ENCODE results near the gene UBA3. TPM values are rescaled to one million over a fixed set of nuclear protein-coding genes. Genes with fewer than 3 reads are reported as not detected.
A peak's percentile ranks its signal among the peaks of the same experiment; 100 is the strongest.

The UBA3 gene
- 43.6 TPM for polyA plus RNA-seq (2013, experiment 1 of 2)
- 45.6 TPM for polyA plus RNA-seq (2013, experiment 2 of 2)

DNA sequence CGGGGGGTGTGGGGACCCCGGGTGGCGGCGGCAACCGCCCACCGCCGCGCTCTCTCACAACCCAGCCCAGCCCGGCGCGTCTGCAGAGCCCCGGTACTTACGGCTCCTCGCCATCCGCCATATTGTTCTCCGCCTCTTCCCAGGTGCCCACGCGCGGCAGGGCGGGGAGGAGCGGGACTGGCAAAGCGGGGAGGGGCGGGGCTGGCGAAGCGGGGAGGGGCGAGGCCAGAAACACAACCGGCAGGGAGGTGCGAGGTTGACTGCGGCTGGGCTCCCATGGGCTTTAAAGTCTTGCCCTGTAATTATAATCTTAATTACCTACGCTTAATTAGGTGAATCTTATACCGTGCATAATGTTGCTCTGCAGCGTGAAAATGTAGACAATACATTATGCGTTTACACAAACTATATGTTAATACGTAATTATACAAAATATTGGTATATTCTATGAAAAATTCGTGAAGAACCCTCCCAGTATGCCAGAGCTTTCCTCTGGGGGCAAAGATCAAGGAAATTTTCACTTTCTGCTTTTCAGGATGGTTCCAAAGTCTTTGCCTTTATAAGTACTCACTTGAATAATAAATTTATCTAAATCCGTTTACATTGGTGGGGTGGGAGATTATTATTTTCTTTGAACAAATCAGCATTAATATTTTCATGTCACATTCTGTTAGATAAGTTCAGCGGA is at the start of gene UBA3:
UBA3 (minus strand) TSS at position 133 of the 688 bp plus-strand sequence; CDS start at position 121, 12 bp downstream.
- Histone ChIP-seq H2BK5ac (ENCODE audit: low read length) (no peak within 1 kb of the TSS), H3K36me3 (replicated peaks in 1 of 2; ENCODE audit: control insufficient read depth in 2 of 2, insufficient read depth in 2 of 2, low read length in 2 of 2) (peaks cover 0 to 29% of the 10 kb centered on the region in 2 donors), H4K91ac (ENCODE audit: low read depth, low read length, poor library complexity) (no peak within 1 kb of the TSS), H3K9me3 (replicated peaks in 1 of 2; ENCODE audit: control insufficient read depth in 2 of 2, insufficient read depth in 1 of 2, low read depth in 1 of 2, low read length in 2 of 2) (no peaks in the 10 kb centered on the region), H3K4me3 (ENCODE audit: low read length in 2 of 2) (peak within 1 kb of the TSS; percentile 87 to 89), H2BK12ac (ENCODE audit: low read length) (no peak within 1 kb of the TSS), H3K79me1 (ENCODE audit: low read depth, low read length) (peaks cover 4% of the 10 kb centered on the region), H3K4ac (ENCODE audit: low read length) (no peak within 1 kb of the TSS), H2BK120ac (ENCODE audit: low read depth, low read length) (peak within 1 kb of the TSS; percentile 73), H2AFZ (ENCODE audit: low read length) (peak within 1 kb of the TSS; percentile 85), H3K27me3 (ENCODE audit: control insufficient read depth in 3 of 3, insufficient read depth in 3 of 3, low read depth in 1 of 3, low read length in 3 of 3) (no peaks in the 10 kb centered on the region), H3K4me2 (ENCODE audit: insufficient read depth, low read length, poor library complexity, severe bottlenecking) (peak within 1 kb of the TSS; percentile 59), H2AK5ac (ENCODE audit: low read depth, low read length) (no peak within 1 kb of the TSS), H3K27ac (replicated peaks; ENCODE audit: low read length) (no peak within 1 kb of the TSS), H4K8ac (ENCODE audit: low read depth, low read length) (no peak within 1 kb of the TSS), H3K18ac (ENCODE audit: low read length) (peak within 1 kb of the TSS; percentile 73), H2BK15ac (ENCODE audit: low read length) (no peak within 1 kb of the TSS), H3K14ac (ENCODE audit: low read length) (no peak within 1 kb of the TSS), H3K4me1 (ENCODE audit: control insufficient read depth in 2 of 2, insufficient read depth in 1 of 2, low read depth in 1 of 2, low read length in 2 of 2) (peaks cover 5 to 21% of the 10 kb centered on the region in 2 donors), H3K9ac (ENCODE audit: low read depth, low read length, poor library complexity) (peak within 1 kb of the TSS; percentile 65), H3K23ac (ENCODE audit: low read depth, low read length, poor library complexity) (peak within 1 kb of the TSS; percentile 96)
- DNase-seq (ENCODE audit: low spot score) = peak; percentile 77
- WGBS, 2 donors (ENCODE audit: extremely low coverage in 2 of 2, insufficient read length in 2 of 2, insufficient replicate concordance in 1 of 2) = no CpG with 5 or more reads among the region's 37 CpGs

DNA sequence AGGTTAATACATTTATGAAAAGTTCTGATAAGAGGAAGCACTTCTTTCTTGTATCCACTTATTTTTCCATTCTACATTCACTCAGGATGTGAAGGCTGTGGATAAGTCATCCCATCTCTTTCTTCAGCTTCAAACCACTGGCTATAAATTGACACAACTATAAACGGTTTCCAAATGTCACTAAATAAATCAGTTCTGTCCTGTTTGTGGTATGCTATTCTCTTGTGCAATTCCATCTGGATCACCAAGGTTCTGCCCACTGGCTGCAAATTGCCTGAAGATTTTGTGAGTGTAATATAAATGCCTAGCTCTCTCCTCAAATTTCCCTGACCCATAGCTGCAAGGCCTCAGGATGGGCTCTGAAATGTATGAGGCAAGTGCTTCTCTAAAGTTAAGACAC is 49.4 kb upstream of the UBA3 start:
- no peak for DNase-seq (ENCODE audit: low spot score)
- H3K9me3 ChIP-seq (replicated peaks in 1 of 2; ENCODE audit: control insufficient read depth in 2 of 2, insufficient read depth in 1 of 2, low read depth in 1 of 2, low read length in 2 of 2) = no peaks in the 10 kb centered on the region
- H3K27ac ChIP-seq (replicated peaks; ENCODE audit: low read length) = no peak overlapping the region
- no peak overlapping the region for H4K8ac ChIP-seq (ENCODE audit: low read depth, low read length)
- H3K18ac ChIP-seq (ENCODE audit: low read length) = no peak overlapping the region
- peaks cover 0 to 1% of the 10 kb centered on the region in 2 donors for H3K4me1 ChIP-seq (ENCODE audit: control insufficient read depth in 2 of 2, insufficient read depth in 1 of 2, low read depth in 1 of 2, low read length in 2 of 2)
- no peak overlapping the region for H3K9ac ChIP-seq (ENCODE audit: low read depth, low read length, poor library complexity)
- no peak overlapping the region for H4K91ac ChIP-seq (ENCODE audit: low read depth, low read length, poor library complexity)
- no peak overlapping the region for H2AFZ ChIP-seq (ENCODE audit: low read length)
- H3K36me3 ChIP-seq (replicated peaks in 1 of 2; ENCODE audit: control insufficient read depth in 2 of 2, insufficient read depth in 2 of 2, low read length in 2 of 2) = no peaks in the 10 kb centered on the region
- H2BK5ac ChIP-seq (ENCODE audit: low read length) = no peak overlapping the region
- no peak overlapping the region for H3K14ac ChIP-seq (ENCODE audit: low read length)
- no peak overlapping the region for H2BK15ac ChIP-seq (ENCODE audit: low read length)
- no peak overlapping the region for H3K4me2 ChIP-seq (ENCODE audit: insufficient read depth, low read length, poor library complexity, severe bottlenecking)
- no peak overlapping the region for H2BK12ac ChIP-seq (ENCODE audit: low read length)
- no peak overlapping the region for H2AK5ac ChIP-seq (ENCODE audit: low read depth, low read length)
- no peaks in the 10 kb centered on the region for H3K27me3 ChIP-seq (ENCODE audit: control insufficient read depth in 3 of 3, insufficient read depth in 3 of 3, low read depth in 1 of 3, low read length in 3 of 3)
- no CpG with 5 or more reads among the region's 1 CpG for WGBS, 2 donors (ENCODE audit: extremely low coverage in 2 of 2, insufficient read length in 2 of 2, insufficient replicate concordance in 1 of 2)
- H3K4me3 ChIP-seq (ENCODE audit: low read length in 2 of 2) = no peak overlapping the region
- no peak overlapping the region for H2BK120ac ChIP-seq (ENCODE audit: low read depth, low read length)
- no peak overlapping the region for H3K4ac ChIP-seq (ENCODE audit: low read length)
- H3K23ac ChIP-seq (ENCODE audit: low read depth, low read length, poor library complexity) = no peak overlapping the region
- H3K79me1 ChIP-seq (ENCODE audit: low read depth, low read length) = no peaks in the 10 kb centered on the region

DNA sequence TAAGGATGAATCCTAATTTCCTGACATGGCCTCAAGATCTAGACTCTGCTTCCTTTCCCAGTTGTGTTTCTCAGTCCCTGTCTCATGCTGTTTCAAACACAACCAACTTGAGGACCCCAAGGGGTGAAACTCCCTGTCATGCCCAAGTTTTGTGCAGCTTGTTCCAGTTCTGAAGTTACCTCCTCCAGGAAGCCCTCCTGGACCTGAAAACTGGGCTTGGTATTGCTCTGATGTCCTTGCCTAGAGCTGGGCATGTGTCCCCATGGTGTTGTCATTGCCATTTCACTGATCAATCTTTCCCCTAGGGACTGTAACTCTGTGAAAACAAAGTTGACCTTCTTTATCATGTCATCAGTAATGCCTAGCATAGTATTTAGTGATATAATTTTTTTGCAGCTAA is 48.3 kb upstream of the UBA3 start:
- Histone ChIP-seq H3K4me2 (ENCODE audit: insufficient read depth, low read length, poor library complexity, severe bottlenecking) (no peak overlapping the region), H3K4me1 (ENCODE audit: control insufficient read depth in 2 of 2, insufficient read depth in 1 of 2, low read depth in 1 of 2, low read length in 2 of 2) (peaks cover 0 to 1% of the 10 kb centered on the region in 2 donors), H3K9me3 (replicated peaks in 1 of 2; ENCODE audit: control insufficient read depth in 2 of 2, insufficient read depth in 1 of 2, low read depth in 1 of 2, low read length in 2 of 2) (no peaks in the 10 kb centered on the region), H3K36me3 (replicated peaks in 1 of 2; ENCODE audit: control insufficient read depth in 2 of 2, insufficient read depth in 2 of 2, low read length in 2 of 2) (no peaks in the 10 kb centered on the region), H2BK15ac (ENCODE audit: low read length) (no peak overlapping the region), H3K23ac (ENCODE audit: low read depth, low read length, poor library complexity) (no peak overlapping the region), H3K14ac (ENCODE audit: low read length) (no peak overlapping the region), H2BK120ac (ENCODE audit: low read depth, low read length) (no peak overlapping the region), H3K27me3 (ENCODE audit: control insufficient read depth in 3 of 3, insufficient read depth in 3 of 3, low read depth in 1 of 3, low read length in 3 of 3) (no peaks in the 10 kb centered on the region), H2AFZ (ENCODE audit: low read length) (no peak overlapping the region), H3K79me1 (ENCODE audit: low read depth, low read length) (no peaks in the 10 kb centered on the region), H4K8ac (ENCODE audit: low read depth, low read length) (no peak overlapping the region), H2BK5ac (ENCODE audit: low read length) (no peak overlapping the region), H3K18ac (ENCODE audit: low read length) (no peak overlapping the region), H2BK12ac (ENCODE audit: low read length) (no peak overlapping the region), H4K91ac (ENCODE audit: low read depth, low read length, poor library complexity) (no peak overlapping the region), H3K4me3 (ENCODE audit: low read length in 2 of 2) (no peak overlapping the region), H3K27ac (replicated peaks; ENCODE audit: low read length) (no peak overlapping the region), H3K4ac (ENCODE audit: low read length) (no peak overlapping the region), H3K9ac (ENCODE audit: low read depth, low read length, poor library complexity) (no peak overlapping the region), H2AK5ac (ENCODE audit: low read depth, low read length) (no peak overlapping the region)
- DNase-seq (ENCODE audit: low spot score) = no peak

DNA sequence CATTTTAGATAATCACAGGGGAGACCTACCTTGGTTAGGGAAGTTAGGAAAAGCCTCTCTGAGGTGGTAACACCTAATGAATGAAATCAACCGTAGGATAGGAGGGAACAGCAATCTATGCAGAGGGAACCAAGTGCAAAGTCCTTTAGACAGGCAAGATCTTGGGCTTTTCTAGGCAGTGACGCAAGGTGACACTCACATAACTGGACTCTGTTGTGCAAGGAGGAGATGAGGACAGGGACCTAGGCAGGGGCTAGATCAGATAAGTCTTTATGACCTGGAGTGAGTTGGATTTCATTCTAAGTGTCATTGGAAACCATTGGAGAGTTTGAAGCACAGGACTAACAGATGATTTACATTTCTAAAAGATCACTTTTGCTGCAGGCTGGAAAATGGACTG is 46.8 kb upstream of the UBA3 start:
- Histone ChIP-seq H2BK12ac (ENCODE audit: low read length) (no peak overlapping the region), H2BK15ac (ENCODE audit: low read length) (no peak overlapping the region), H2BK5ac (ENCODE audit: low read length) (no peak overlapping the region), H3K4ac (ENCODE audit: low read length) (no peak overlapping the region), H2BK120ac (ENCODE audit: low read depth, low read length) (no peak overlapping the region), H3K79me1 (ENCODE audit: low read depth, low read length) (no peaks in the 10 kb centered on the region), H3K27me3 (ENCODE audit: control insufficient read depth in 3 of 3, insufficient read depth in 3 of 3, low read depth in 1 of 3, low read length in 3 of 3) (no peaks in the 10 kb centered on the region), H3K4me1 (ENCODE audit: control insufficient read depth in 2 of 2, insufficient read depth in 1 of 2, low read depth in 1 of 2, low read length in 2 of 2) (peaks cover 0 to 2% of the 10 kb centered on the region in 2 donors), H3K4me3 (ENCODE audit: low read length in 2 of 2) (no peak overlapping the region), H2AFZ (ENCODE audit: low read length) (no peak overlapping the region), H3K18ac (ENCODE audit: low read length) (no peak overlapping the region), H3K27ac (replicated peaks; ENCODE audit: low read length) (no peak overlapping the region), H3K14ac (ENCODE audit: low read length) (no peak overlapping the region), H3K9ac (ENCODE audit: low read depth, low read length, poor library complexity) (no peak overlapping the region), H3K36me3 (replicated peaks in 1 of 2; ENCODE audit: control insufficient read depth in 2 of 2, insufficient read depth in 2 of 2, low read length in 2 of 2) (no peaks in the 10 kb centered on the region), H3K23ac (ENCODE audit: low read depth, low read length, poor library complexity) (no peak overlapping the region), H2AK5ac (ENCODE audit: low read depth, low read length) (no peak overlapping the region), H3K9me3 (replicated peaks in 1 of 2; ENCODE audit: control insufficient read depth in 2 of 2, insufficient read depth in 1 of 2, low read depth in 1 of 2, low read length in 2 of 2) (no peaks in the 10 kb centered on the region), H4K8ac (ENCODE audit: low read depth, low read length) (no peak overlapping the region), H4K91ac (ENCODE audit: low read depth, low read length, poor library complexity) (no peak overlapping the region), H3K4me2 (ENCODE audit: insufficient read depth, low read length, poor library complexity, severe bottlenecking) (no peak overlapping the region)
- no CpG with 5 or more reads among the region's 2 CpGs for WGBS, 2 donors (ENCODE audit: extremely low coverage in 2 of 2, insufficient read length in 2 of 2, insufficient replicate concordance in 1 of 2)
- no peak for DNase-seq (ENCODE audit: low spot score)

Measured in neuronal stem cell (in vitro differentiated cells).